Transverse colon (tissue), 4 donors: ENCODE results near the gene AGAP1. TPM values are rescaled to one million over a fixed set of nuclear protein-coding genes. Genes with fewer than 3 reads are reported as not detected.

ENCODE experiments used
- DNase-seq: peaks from one replicate; pipeline ENCODE4 v3.0.0-alpha.2; 2019
- H3K27ac ChIP-seq, 4 donors: fragments of 200-600 bp; sonication (generic); 2 replicates each; pipeline ENCODE4 v1.5.1; 2016 to 2018; ENCODE audit warnings: inconsistent platforms in 4 of 4
- H3K27me3 ChIP-seq: fragments of 200-600 bp; sonication (generic); 2 replicates; pipeline ENCODE4 v1.5.1; 2017; ENCODE audit warnings: inconsistent platforms
- H3K36me3 ChIP-seq, 4 donors: fragments of 200-600 bp; sonication (generic); 2 replicates each; pipeline ENCODE4 v1.5.1; 2017 to 2019; ENCODE audit warnings: inconsistent platforms in 4 of 4
- H3K4me1 ChIP-seq, 4 donors: fragments of 200-600 bp; sonication (generic); 2 replicates each; pipeline ENCODE4 v1.5.1; 2017 to 2020; ENCODE audit warnings: inconsistent platforms in 4 of 4
- H3K4me3 ChIP-seq, 4 donors: fragments of 200-600 bp; sonication (generic); 1 replicate in 1 of 4; 2 replicates in 3 of 4; pipeline versions ENCODE4 v1.5.1 to v1.6.1; 2017 to 2019; ENCODE audit warnings: inconsistent platforms in 4 of 4
- H3K9me3 ChIP-seq, 2 donors: fragments of 200-600 bp; sonication (generic); 2 replicates each; pipeline ENCODE4 v1.5.1; 2017 to 2019; ENCODE audit warnings: inconsistent platforms in 2 of 2
- EP300 ChIP-seq: sonication (generic); formaldehyde crosslinking; IDR thresholded peaks from one replicate; pipeline ENCODE4 v1.6.1; 2017; ENCODE audit warnings: antibody characterized with exemption, low read depth
- POLR2A ChIP-seq: fragments of 450-650 bp; IDR thresholded peaks from one replicate; pipeline ENCODE4 v1.6.1; 2016; ENCODE audit warnings: antibody characterized with exemption, mild to moderate bottlenecking, moderate library complexity
- POLR2AphosphoS5 ChIP-seq, 3 donors: sonication (generic); formaldehyde crosslinking; IDR thresholded peaks; one replicate each; pipeline ENCODE4 v1.6.1; 2016; ENCODE audit warnings: antibody characterized with exemption in 3 of 3
- WGBS, 2 donors: methylation state at CpG; one replicate each; pipeline ENCODE4 v1.1.5; 2018; ENCODE audit warnings: low coverage in 1 of 2; 5-methylcytosine and 5-hydroxymethylcytosine counted together
- in situ Hi-C, 4 donors: fragments of 200-750 bp; cut with MboI; loops; one replicate each; pipeline versions ENCODE4 v1.15.0 to v1.15.1; 2017; ENCODE audit warnings: low sequenced_read_pairs in 3 of 4, low pct_ligation_motif_present in 1 of 4, low pct_unique_long_range_greater_than_20kb in 1 of 4
- intact Hi-C: fragments of 100-400 bp; cut with DNase I; formaldehyde crosslinking; loops from one replicate; pipeline ENCODE4 v1.15.1; 2023; ENCODE audit warnings: low total_unique reads
- total RNA-seq, 4 donors: library from RNA; depleted of rRNA; stranded (reverse); fragments of >200 nt; gene quantifications; one replicate each; pipeline ENCODE4 v1.1.0, GENCODE V29; 2016
- TF ChIP-seq, protein P1 (sequence below), 5 experiments: fragments of 200-600 bp in 3 of 5; fragments of 450-650 bp in 2 of 5; sonication (generic) in 3 of 5; IDR thresholded peaks; 1 replicate in 2 of 5; 2 replicates in 3 of 5; pipeline ENCODE4 v1.5.1; 2016 to 2017; ENCODE audit warnings: antibody characterized with exemption in 5 of 5, inconsistent platforms in 3 of 5, mild to moderate bottlenecking in 2 of 5, moderate library complexity in 1 of 5

AGAP1 gene
- total RNA-seq, 4 donors from 2014 or later: 56.1 to 96.9 (median 71.2) TPM

DNA sequence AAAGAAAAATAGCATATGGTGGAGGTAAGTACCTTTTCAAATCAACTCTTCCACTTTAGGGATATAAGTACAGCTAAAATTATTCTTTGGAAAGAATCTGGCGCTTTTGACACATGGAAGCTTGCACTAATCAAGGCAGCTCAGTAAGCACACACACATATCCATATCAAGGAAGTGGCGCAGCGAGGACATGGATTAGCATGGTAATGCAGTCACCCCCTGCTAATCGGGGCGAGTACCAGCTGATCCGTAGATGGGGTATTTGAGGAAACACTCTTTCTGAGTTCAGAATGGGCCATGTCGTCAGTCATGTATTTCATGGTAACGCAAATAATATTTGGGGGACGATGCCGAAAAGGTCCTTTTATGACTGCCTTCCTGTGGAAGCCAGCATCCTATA lies 429.0 kb downstream of the AGAP1 start:
- in situ Hi-C loops: no loop called here
- DNase-seq: no peak
- Histone ChIP-seq H3K9me3 (no peaks in the 10 kb centered on the region), H3K4me3 (no peak overlapping the region), H3K36me3 (no peaks in the 10 kb centered on the region), H3K27ac (no peak overlapping the region), H3K27me3 (no peaks in the 10 kb centered on the region), H3K4me1 (no peaks in the 10 kb centered on the region)
- WGBS, 2 donors: 85 to 91% methylated on average over 6 to 10 of the region's 10 CpGs
- TF ChIP-seq POLR2AphosphoS5 (IDR thresholded peaks at IDR 0.05) (no peak), EP300 (no peak), POLR2A (no peak)
- TF ChIP-seq, protein P1, sequence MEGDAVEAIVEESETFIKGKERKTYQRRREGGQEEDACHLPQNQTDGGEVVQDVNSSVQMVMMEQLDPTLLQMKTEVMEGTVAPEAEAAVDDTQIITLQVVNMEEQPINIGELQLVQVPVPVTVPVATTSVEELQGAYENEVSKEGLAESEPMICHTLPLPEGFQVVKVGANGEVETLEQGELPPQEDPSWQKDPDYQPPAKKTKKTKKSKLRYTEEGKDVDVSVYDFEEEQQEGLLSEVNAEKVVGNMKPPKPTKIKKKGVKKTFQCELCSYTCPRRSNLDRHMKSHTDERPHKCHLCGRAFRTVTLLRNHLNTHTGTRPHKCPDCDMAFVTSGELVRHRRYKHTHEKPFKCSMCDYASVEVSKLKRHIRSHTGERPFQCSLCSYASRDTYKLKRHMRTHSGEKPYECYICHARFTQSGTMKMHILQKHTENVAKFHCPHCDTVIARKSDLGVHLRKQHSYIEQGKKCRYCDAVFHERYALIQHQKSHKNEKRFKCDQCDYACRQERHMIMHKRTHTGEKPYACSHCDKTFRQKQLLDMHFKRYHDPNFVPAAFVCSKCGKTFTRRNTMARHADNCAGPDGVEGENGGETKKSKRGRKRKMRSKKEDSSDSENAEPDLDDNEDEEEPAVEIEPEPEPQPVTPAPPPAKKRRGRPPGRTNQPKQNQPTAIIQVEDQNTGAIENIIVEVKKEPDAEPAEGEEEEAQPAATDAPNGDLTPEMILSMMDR (IDR thresholded peaks at IDR 0.05): no peak
- intact Hi-C loops: no loop called here

DNA sequence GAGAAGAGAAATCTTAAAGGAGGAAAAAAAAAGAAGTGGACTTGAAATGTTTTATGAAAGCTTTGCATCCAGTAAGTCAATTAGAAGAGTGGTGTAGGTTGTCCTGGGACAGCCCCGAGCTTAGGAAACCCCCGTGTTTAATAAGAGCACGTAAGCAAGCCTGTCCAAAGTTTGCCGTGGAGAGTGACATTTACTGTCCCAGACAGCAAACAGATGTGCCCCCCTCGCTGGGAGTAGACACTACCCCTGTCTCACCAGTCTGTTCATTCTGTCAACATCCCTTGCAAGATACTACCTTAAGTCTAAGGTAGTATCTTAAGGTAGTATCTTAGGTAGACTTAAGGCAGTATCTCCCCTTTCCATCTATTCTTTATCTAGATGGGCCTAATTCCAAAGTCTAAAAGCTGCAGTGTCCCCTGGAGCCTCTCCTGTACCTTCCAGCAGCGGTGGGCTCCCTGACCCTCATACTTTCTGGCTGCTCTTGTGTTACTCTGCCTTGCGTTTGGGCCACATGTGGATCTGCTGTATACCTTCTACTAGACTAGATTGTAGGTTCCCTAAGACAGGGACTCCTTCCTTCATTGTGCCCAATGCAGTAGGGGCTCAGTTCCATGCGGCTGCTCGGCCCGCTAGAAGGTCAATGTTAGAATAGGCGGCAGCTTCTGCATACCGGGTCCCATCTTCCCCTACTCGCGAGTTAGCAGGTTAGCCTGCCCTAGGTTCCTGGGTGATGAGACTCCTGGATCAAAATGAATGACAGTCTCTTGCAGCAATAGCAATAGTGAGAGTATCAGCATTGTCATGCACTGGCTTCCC lies 430.2 kb downstream of the AGAP1 start:
- DNase-seq: no peak

DNA sequence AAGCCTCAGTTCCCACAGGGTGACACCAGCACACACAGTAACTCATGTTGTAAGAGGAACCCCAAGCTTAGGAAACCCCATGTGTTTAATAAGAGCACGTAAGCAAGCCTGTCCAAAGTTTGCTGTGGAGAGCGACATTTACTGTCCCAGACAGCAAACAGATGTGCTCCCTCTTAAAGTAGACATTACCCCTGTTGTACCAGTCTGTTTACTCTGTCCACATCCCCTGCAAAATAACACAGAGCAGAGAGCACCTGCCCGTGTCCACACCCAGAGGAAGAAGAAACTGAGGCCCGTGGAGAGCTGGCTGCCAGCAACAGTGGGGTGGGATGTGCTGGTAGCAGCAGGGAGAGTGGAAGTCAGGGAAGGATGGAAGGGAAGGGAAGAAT lies 430.8 kb downstream of the AGAP1 start:
- Histone ChIP-seq H3K36me3 (no peaks in the 10 kb centered on the region), H3K4me3 (no peak overlapping the region), H3K27ac (no peak overlapping the region), H3K27me3 (no peaks in the 10 kb centered on the region), H3K4me1 (no peaks in the 10 kb centered on the region), H3K9me3 (no peaks in the 10 kb centered on the region)
- intact Hi-C loops (no loop called here), in situ Hi-C loops (no loop called here)
- no peak for DNase-seq
- WGBS, 2 donors: 84% methylated on average over 4 of the region's 4 CpGs; no CpG with 5 or more reads in 1 of the 2 donors
- TF ChIP-seq EP300 (no peak), POLR2AphosphoS5 (IDR thresholded peaks at IDR 0.05) (no peak), POLR2A (no peak)
- TF ChIP-seq, protein P1 (IDR thresholded peaks at IDR 0.05): no peak

More for the DNA sequence above, 430.2 kb downstream of the AGAP1 start:
- Histone ChIP-seq H3K4me3 (no peak overlapping the region), H3K9me3 (no peaks in the 10 kb centered on the region), H3K36me3 (no peaks in the 10 kb centered on the region), H3K27ac (no peak overlapping the region), H3K4me1 (no peaks in the 10 kb centered on the region), H3K27me3 (no peaks in the 10 kb centered on the region)
- TF ChIP-seq, protein P1 (IDR thresholded peaks at IDR 0.05): no peak
- TF ChIP-seq EP300 (no peak), POLR2A (no peak), POLR2AphosphoS5 (IDR thresholded peaks at IDR 0.05) (no peak)
- in situ Hi-C loops (no loop called here), intact Hi-C loops (no loop called here)
- 81 to 87% methylated on average over 10 to 14 of the region's 14 CpGs for WGBS, 2 donors

DNA sequence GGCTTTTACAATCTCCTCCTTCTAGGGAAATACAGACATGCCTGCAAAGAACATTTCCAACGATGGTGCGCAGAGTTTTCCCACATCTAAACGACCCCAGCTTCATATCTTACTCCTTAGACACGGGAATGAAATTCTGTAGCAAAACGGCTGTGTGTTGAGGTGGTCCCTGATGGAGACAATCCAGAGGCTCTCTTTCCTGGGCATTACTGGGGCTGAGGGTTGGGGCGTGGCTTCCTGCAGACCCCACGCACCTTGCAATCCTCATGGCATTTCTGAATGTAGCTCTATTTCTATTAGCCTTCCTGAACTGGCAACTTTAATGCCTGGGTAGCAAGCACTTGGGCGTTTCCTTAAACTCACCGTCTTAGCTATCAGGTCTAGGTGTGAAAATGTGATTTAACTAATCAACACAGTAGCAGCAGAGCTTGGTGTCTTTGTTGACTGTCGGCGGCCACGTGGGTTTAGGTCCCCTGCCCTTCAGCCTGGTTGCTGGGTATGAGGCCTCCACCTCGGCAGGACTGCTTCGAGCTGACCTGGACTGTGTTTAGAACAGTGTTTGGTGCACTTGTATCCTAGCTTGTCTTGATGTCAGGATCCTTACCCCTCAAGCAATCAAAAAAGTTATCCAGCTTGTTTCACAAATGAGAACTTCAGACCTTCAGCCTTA lies 431.5 kb downstream of the AGAP1 start:
- no peak for DNase-seq
- Histone ChIP-seq H3K4me1 (no peaks in the 10 kb centered on the region), H3K4me3 (no peak overlapping the region), H3K9me3 (no peaks in the 10 kb centered on the region), H3K36me3 (no peaks in the 10 kb centered on the region), H3K27me3 (no peaks in the 10 kb centered on the region), H3K27ac (no peak overlapping the region)
- in situ Hi-C loops: no loop called here
- TF ChIP-seq POLR2AphosphoS5 (IDR thresholded peaks at IDR 0.05): no peak
- no peak for TF ChIP-seq POLR2A
- no peak for TF ChIP-seq EP300
- TF ChIP-seq, protein P1 (IDR thresholded peaks at IDR 0.05): no peak
- intact Hi-C loops: no loop called here
- WGBS, 2 donors: 78% methylated on average over 14 of the region's 14 CpGs; no CpG with 5 or more reads in 1 of the 2 donors
